ENCODE data around the gene ASB18. TPM values are rescaled to one million over a fixed set of nuclear protein-coding genes. Genes with fewer than 3 reads are reported as not detected.

ASB18 gene
- total and polyA plus RNA-seq, 2 experiments from 2014 or later = not detected

DNA sequence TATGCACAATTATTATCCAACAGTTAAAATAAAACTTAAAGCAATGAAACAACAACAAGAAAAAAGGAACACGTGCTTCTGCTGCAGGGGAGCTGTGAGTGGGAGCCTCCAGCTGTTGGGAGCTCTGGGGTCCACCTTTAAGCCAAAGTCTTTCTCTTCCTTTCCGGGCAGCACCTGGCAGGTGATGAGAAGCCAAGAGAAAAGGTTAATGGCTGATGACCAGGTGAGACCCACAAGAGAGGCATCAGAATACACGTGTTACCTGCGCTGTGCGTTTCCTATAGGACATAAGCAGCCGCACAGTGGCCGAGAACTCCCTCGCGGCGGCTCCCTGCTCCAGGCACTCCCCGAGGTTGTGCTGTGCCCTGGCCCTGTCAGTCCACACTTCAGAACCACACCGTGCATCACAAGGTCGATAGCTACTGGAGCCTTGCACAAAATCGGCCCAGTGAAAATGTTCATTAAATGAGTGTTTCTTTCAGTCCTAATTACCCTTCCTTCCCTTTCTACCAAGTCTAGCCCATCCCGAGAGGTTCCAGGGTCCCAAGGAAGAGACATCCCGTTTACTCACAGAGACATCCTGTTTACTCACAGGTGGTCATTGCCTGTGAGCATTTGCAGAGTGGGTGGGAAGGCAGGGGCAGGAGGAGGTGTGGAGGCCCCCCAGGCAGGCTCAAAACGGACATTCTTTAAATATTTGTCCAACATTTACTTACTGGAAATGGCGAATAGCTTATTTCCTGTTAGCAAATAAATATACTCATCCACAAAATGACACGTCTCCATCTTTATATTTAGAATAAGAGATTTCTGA lies 44.9 kb upstream of the ASB18 start (continued):
- TF ChIP-seq, protein P1, sequence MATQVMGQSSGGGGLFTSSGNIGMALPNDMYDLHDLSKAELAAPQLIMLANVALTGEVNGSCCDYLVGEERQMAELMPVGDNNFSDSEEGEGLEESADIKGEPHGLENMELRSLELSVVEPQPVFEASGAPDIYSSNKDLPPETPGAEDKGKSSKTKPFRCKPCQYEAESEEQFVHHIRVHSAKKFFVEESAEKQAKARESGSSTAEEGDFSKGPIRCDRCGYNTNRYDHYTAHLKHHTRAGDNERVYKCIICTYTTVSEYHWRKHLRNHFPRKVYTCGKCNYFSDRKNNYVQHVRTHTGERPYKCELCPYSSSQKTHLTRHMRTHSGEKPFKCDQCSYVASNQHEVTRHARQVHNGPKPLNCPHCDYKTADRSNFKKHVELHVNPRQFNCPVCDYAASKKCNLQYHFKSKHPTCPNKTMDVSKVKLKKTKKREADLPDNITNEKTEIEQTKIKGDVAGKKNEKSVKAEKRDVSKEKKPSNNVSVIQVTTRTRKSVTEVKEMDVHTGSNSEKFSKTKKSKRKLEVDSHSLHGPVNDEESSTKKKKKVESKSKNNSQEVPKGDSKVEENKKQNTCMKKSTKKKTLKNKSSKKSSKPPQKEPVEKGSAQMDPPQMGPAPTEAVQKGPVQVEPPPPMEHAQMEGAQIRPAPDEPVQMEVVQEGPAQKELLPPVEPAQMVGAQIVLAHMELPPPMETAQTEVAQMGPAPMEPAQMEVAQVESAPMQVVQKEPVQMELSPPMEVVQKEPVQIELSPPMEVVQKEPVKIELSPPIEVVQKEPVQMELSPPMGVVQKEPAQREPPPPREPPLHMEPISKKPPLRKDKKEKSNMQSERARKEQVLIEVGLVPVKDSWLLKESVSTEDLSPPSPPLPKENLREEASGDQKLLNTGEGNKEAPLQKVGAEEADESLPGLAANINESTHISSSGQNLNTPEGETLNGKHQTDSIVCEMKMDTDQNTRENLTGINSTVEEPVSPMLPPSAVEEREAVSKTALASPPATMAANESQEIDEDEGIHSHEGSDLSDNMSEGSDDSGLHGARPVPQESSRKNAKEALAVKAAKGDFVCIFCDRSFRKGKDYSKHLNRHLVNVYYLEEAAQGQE (IDR thresholded peaks at IDR 0.05; ENCODE audit: unreplicated experiment) = no peak
- TF ChIP-seq EZH2 (IDR thresholded peaks at IDR 0.05; ENCODE audit: low read depth, unreplicated experiment) = no peak
- TF ChIP-seq STAT1 (IDR thresholded peaks at IDR 0.05; ENCODE audit: unreplicated experiment) = no peak
- TF ChIP-seq JUNB (IDR thresholded peaks at IDR 0.05; ENCODE audit: unreplicated experiment) = no peak
- TF ChIP-seq NANOG (IDR thresholded peaks at IDR 0.05; ENCODE audit: borderline replicate concordance) = no peak
- TF ChIP-seq, protein P2, sequence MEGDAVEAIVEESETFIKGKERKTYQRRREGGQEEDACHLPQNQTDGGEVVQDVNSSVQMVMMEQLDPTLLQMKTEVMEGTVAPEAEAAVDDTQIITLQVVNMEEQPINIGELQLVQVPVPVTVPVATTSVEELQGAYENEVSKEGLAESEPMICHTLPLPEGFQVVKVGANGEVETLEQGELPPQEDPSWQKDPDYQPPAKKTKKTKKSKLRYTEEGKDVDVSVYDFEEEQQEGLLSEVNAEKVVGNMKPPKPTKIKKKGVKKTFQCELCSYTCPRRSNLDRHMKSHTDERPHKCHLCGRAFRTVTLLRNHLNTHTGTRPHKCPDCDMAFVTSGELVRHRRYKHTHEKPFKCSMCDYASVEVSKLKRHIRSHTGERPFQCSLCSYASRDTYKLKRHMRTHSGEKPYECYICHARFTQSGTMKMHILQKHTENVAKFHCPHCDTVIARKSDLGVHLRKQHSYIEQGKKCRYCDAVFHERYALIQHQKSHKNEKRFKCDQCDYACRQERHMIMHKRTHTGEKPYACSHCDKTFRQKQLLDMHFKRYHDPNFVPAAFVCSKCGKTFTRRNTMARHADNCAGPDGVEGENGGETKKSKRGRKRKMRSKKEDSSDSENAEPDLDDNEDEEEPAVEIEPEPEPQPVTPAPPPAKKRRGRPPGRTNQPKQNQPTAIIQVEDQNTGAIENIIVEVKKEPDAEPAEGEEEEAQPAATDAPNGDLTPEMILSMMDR (conservative IDR thresholded peaks at IDR 0.05; ENCODE audit: low read depth in 2 of 2) = no peak

DNA sequence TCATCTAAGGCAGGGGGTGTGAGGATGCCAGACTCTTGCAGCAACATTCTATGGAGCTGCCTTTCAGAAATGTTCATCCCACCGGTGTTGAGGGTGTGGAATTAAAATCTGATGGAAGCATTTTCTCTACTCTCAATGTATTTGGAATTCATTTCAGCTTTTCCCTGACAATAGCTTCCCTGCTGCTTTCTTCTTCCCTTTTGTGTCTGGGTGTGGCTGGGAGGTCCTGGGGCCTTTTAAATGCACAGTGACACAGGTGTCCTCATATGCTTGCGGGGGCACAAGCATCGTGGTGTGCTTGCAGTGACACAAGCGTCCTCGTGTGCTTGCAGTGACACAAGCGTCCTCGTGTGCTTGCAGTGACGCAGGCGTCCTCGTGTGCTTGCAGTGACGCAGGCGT lies 43.4 kb upstream of the ASB18 start:
- no peak overlapping the region for H3K27ac Mint-ChIP-seq
- H3K4me1 Mint-ChIP-seq = peaks cover 16% of the 10 kb centered on the region
- peak overlapping the region; percentile 52; the same call in 1 of the 2 replicates for H2AFZ ChIP-seq

More for the DNA sequence above, 43.4 kb upstream of the ASB18 start:
- Histone ChIP-seq H3K4me1 (ENCODE audit: insufficient read depth) (peaks cover 14% of the 10 kb centered on the region), H3F3A (replicated peaks; ENCODE audit: low read depth) (no peaks in the 10 kb centered on the region), H3K4me2 (peak overlapping the region; percentile 73), H3K79me2 (replicated peaks; ENCODE audit: insufficient read depth) (no peaks in the 10 kb centered on the region), H3K36me3 (ENCODE audit: insufficient read depth) (no peaks in the 10 kb centered on the region), H4K20me1 (replicated peaks; ENCODE audit: insufficient read depth) (no peaks in the 10 kb centered on the region), H3K27ac (ENCODE audit: low read depth) (no peak overlapping the region; the same call in 1 of the 2 replicates), H3K9me2 (ENCODE audit: insufficient read depth) (peaks cover 3% of the 10 kb centered on the region; the same call in 1 of the 2 replicates), H3K27me3 (ENCODE audit: insufficient read depth) (no peaks in the 10 kb centered on the region), H3K4me3 (peak overlapping the region; percentile 13; the same call in 1 of the 2 replicates)
- Mint-ChIP-seq H3K9me3 (peaks cover 2% of the 10 kb centered on the region; the same call in 1 of the 3 replicates), H3K36me3 (ENCODE audit: low read depth) (no peaks in the 10 kb centered on the region), H3K27me3 (ENCODE audit: insufficient read depth, low read depth, poor library complexity) (peaks cover under 1% of the 10 kb centered on the region), H3K4me3 (no peak overlapping the region)
- TF ChIP-seq EZH2phosphoT487 (IDR thresholded peaks at IDR 0.05; ENCODE audit: unreplicated experiment) = no peak
- TF ChIP-seq ZNF114 (CRISPR knock-in tag; IDR thresholded peaks at IDR 0.05) = no peak
- TF ChIP-seq ZNF331 (CRISPR knock-in tag; IDR thresholded peaks at IDR 0.05; ENCODE audit: low read depth) = no peak
- no peak for ATAC-seq
- peak; percentile 31 for DNase-seq (ENCODE audit: low spot score)

Data from GM23338 (cell line).